ENCODE data around the gene SPTB. TPM values are rescaled to one million over a fixed set of nuclear protein-coding genes. Genes with fewer than 3 reads are reported as not detected.

The SPTB gene
- total RNA-seq (6.8 TPM), polyA plus RNA-seq (0.76 TPM)

GRCh38 chr14:64879635-64880220 lies at the start of gene SPTB:
SPTB (minus strand) TSS chr14:64879907; CDS start chr14:64823094, 56,813 bp downstream.
- peak within 1 kb of the TSS; percentile 72 for H3K4me3 ChIP-seq (ENCODE audit: low read depth, low read length)
- no peak within 1 kb of the TSS for H3K27ac ChIP-seq (ENCODE audit: low read depth)
- no peaks in the 10 kb centered on the region for H3K36me3 ChIP-seq (ENCODE audit: insufficient read depth)
- DNase-seq (ENCODE audit: extremely low spot score) = no peak
- WGBS = under 1% methylated on average over 61 of the region's 61 CpGs
- peaks cover 7% of the 10 kb centered on the region for H3K4me1 ChIP-seq (ENCODE audit: insufficient read depth)

- DNase-seq (ENCODE audit: extremely low spot score) = no peak
- no peak overlapping the region for H3K4me3 ChIP-seq (ENCODE audit: low read depth, low read length)
- peaks cover 3% of the 10 kb centered on the region for H3K36me3 ChIP-seq (ENCODE audit: insufficient read depth)
- 89% methylated on average over 3 of the region's 3 CpGs for WGBS
- no peak overlapping the region for H3K27ac ChIP-seq (ENCODE audit: low read depth)
- H3K4me1 ChIP-seq (ENCODE audit: insufficient read depth) = no peaks in the 10 kb centered on the region
These were observed 49.3 kb upstream of the SPTB start for GRCh38 chr14:64929014-64929359.

- Histone ChIP-seq H3K27ac (ENCODE audit: low read depth) (peak overlapping the region; percentile 16), H3K4me1 (ENCODE audit: insufficient read depth) (no peaks in the 10 kb centered on the region), H3K4me3 (ENCODE audit: low read depth, low read length) (no peak overlapping the region), H3K36me3 (ENCODE audit: insufficient read depth) (peaks cover 3% of the 10 kb centered on the region)
- no peak for DNase-seq (ENCODE audit: extremely low spot score)
- 83% methylated on average over 7 of the region's 7 CpGs for WGBS
These were observed 48.7 kb upstream of the SPTB start for GRCh38 chr14:64928239-64929013.

GRCh38 chr14:64927031-64927430 lies 47.3 kb upstream of the SPTB start:
- Histone ChIP-seq H3K27ac (ENCODE audit: low read depth) (no peak overlapping the region), H3K36me3 (ENCODE audit: insufficient read depth) (peaks cover 3% of the 10 kb centered on the region), H3K4me1 (ENCODE audit: insufficient read depth) (no peaks in the 10 kb centered on the region), H3K4me3 (ENCODE audit: low read depth, low read length) (no peak overlapping the region)
- DNase-seq (ENCODE audit: extremely low spot score) = no peak
- WGBS = 85% methylated on average over 3 of the region's 3 CpGs

- Histone ChIP-seq H3K36me3 (ENCODE audit: insufficient read depth) (peaks cover 3% of the 10 kb centered on the region), H3K4me3 (ENCODE audit: low read depth, low read length) (no peak overlapping the region), H3K27ac (ENCODE audit: low read depth) (no peak overlapping the region), H3K4me1 (ENCODE audit: insufficient read depth) (no peaks in the 10 kb centered on the region)
- no peak for DNase-seq (ENCODE audit: extremely low spot score)
- WGBS = 61% methylated on average over 4 of the region's 4 CpGs
These were observed 46.8 kb upstream of the SPTB start for GRCh38 chr14:64926398-64926995.

GRCh38 chr14:64923015-64923414 lies 43.3 kb upstream of the SPTB start:
- no peak for DNase-seq (ENCODE audit: extremely low spot score)
- no peak overlapping the region for H3K4me3 ChIP-seq (ENCODE audit: low read depth, low read length)
- H3K27ac ChIP-seq (ENCODE audit: low read depth) = no peak overlapping the region
- peaks cover 3% of the 10 kb centered on the region for H3K36me3 ChIP-seq (ENCODE audit: insufficient read depth)
- 89% methylated on average over 3 of the region's 3 CpGs for WGBS
- no peaks in the 10 kb centered on the region for H3K4me1 ChIP-seq (ENCODE audit: insufficient read depth)

- Histone ChIP-seq H3K4me3 (ENCODE audit: low read depth, low read length) (no peak overlapping the region), H3K36me3 (ENCODE audit: insufficient read depth) (no peaks in the 10 kb centered on the region), H3K4me1 (ENCODE audit: insufficient read depth) (peaks cover 1% of the 10 kb centered on the region), H3K27ac (ENCODE audit: low read depth) (no peak overlapping the region)
- 78% methylated on average over 2 of the region's 2 CpGs for WGBS
- no peak for DNase-seq (ENCODE audit: extremely low spot score)
These were observed 40.8 kb upstream of the SPTB start for GRCh38 chr14:64920465-64920864.

GRCh38 chr14:64919618-64920017 lies 39.9 kb upstream of the SPTB start:
- Histone ChIP-seq H3K27ac (ENCODE audit: low read depth) (no peak overlapping the region), H3K4me3 (ENCODE audit: low read depth, low read length) (no peak overlapping the region), H3K4me1 (ENCODE audit: insufficient read depth) (peaks cover 1% of the 10 kb centered on the region), H3K36me3 (ENCODE audit: insufficient read depth) (no peaks in the 10 kb centered on the region)
- WGBS = 94% methylated on average over 5 of the region's 5 CpGs
- no peak for DNase-seq (ENCODE audit: extremely low spot score)

- Histone ChIP-seq H3K4me1 (ENCODE audit: insufficient read depth) (peaks cover 1% of the 10 kb centered on the region), H3K4me3 (ENCODE audit: low read depth, low read length) (no peak overlapping the region), H3K36me3 (ENCODE audit: insufficient read depth) (no peaks in the 10 kb centered on the region), H3K27ac (ENCODE audit: low read depth) (no peak overlapping the region)
- no peak for DNase-seq (ENCODE audit: extremely low spot score)
These were observed 39.5 kb upstream of the SPTB start for GRCh38 chr14:64919215-64919614.

GRCh38 chr14:64918216-64918615 lies 38.5 kb upstream of the SPTB start:
- WGBS = 89% methylated on average over 4 of the region's 4 CpGs
- H3K27ac ChIP-seq (ENCODE audit: low read depth) = no peak overlapping the region
- H3K36me3 ChIP-seq (ENCODE audit: insufficient read depth) = no peaks in the 10 kb centered on the region
- DNase-seq (ENCODE audit: extremely low spot score) = no peak
- H3K4me1 ChIP-seq (ENCODE audit: insufficient read depth) = peaks cover 1% of the 10 kb centered on the region
- no peak overlapping the region for H3K4me3 ChIP-seq (ENCODE audit: low read depth, low read length)

GRCh38 chr14:64915797-64916196 lies 36.1 kb upstream of the SPTB start:
- H3K27ac ChIP-seq (ENCODE audit: low read depth) = no peak overlapping the region
- 93% methylated on average over 2 of the region's 2 CpGs for WGBS
- no peaks in the 10 kb centered on the region for H3K36me3 ChIP-seq (ENCODE audit: insufficient read depth)
- DNase-seq (ENCODE audit: extremely low spot score) = no peak
- H3K4me3 ChIP-seq (ENCODE audit: low read depth, low read length) = no peak overlapping the region
- H3K4me1 ChIP-seq (ENCODE audit: insufficient read depth) = peaks cover 1% of the 10 kb centered on the region

GRCh38 chr14:64915029-64915424 lies 35.3 kb upstream of the SPTB start:
- Histone ChIP-seq H3K4me3 (ENCODE audit: low read depth, low read length) (peak overlapping the region; percentile 92), H3K36me3 (ENCODE audit: insufficient read depth) (no peaks in the 10 kb centered on the region), H3K4me1 (ENCODE audit: insufficient read depth) (peaks cover 1% of the 10 kb centered on the region), H3K27ac (ENCODE audit: low read depth) (no peak overlapping the region)
- DNase-seq (ENCODE audit: extremely low spot score) = no peak
- WGBS = 13% methylated on average over 4 of the region's 4 CpGs

GRCh38 chr14:64914237-64915028 lies 34.7 kb upstream of the SPTB start, which contains the start of gene CHURC1:
CHURC1 (plus strand) TSS chr14:64914455; CDS start chr14:64914496, 41 bp downstream.
- H3K27ac ChIP-seq (ENCODE audit: low read depth) = peak within 1 kb of the TSS; percentile 96
- peak; percentile 98 for DNase-seq (ENCODE audit: extremely low spot score)
- H3K4me1 ChIP-seq (ENCODE audit: insufficient read depth) = peaks cover 1% of the 10 kb centered on the region
- under 1% methylated on average over 49 of the region's 49 CpGs for WGBS
- no peaks in the 10 kb centered on the region for H3K36me3 ChIP-seq (ENCODE audit: insufficient read depth)
- H3K4me3 ChIP-seq (ENCODE audit: low read depth, low read length) = peak within 1 kb of the TSS; percentile 92

Measured in urinary bladder (tissue), 4 donors.